ENCODE measurements around the gene SYNE3.

GRCh38 chr14:95564060-95564459, 47.6 kb upstream of the SYNE3 start:
- TF ChIP-seq, protein P1, sequence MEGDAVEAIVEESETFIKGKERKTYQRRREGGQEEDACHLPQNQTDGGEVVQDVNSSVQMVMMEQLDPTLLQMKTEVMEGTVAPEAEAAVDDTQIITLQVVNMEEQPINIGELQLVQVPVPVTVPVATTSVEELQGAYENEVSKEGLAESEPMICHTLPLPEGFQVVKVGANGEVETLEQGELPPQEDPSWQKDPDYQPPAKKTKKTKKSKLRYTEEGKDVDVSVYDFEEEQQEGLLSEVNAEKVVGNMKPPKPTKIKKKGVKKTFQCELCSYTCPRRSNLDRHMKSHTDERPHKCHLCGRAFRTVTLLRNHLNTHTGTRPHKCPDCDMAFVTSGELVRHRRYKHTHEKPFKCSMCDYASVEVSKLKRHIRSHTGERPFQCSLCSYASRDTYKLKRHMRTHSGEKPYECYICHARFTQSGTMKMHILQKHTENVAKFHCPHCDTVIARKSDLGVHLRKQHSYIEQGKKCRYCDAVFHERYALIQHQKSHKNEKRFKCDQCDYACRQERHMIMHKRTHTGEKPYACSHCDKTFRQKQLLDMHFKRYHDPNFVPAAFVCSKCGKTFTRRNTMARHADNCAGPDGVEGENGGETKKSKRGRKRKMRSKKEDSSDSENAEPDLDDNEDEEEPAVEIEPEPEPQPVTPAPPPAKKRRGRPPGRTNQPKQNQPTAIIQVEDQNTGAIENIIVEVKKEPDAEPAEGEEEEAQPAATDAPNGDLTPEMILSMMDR (conservative IDR thresholded peaks at IDR 0.05) = no peak
- TF ChIP-seq ZFX (IDR thresholded peaks at IDR 0.05) = no peak
